HG02884 (cell line): Measurements from ENCODE around the gene NPHP4.

Source experiments
- ATAC-seq: cut with Tn5 transposase; IDR thresholded peaks from one replicate; pipeline ENCODE4 v1.9.1; 2021; ENCODE audit warnings: mild to moderate bottlenecking, moderate library complexity; ENCODE audit not compliant: unreplicated experiment

The NPHP4 gene

DNA sequence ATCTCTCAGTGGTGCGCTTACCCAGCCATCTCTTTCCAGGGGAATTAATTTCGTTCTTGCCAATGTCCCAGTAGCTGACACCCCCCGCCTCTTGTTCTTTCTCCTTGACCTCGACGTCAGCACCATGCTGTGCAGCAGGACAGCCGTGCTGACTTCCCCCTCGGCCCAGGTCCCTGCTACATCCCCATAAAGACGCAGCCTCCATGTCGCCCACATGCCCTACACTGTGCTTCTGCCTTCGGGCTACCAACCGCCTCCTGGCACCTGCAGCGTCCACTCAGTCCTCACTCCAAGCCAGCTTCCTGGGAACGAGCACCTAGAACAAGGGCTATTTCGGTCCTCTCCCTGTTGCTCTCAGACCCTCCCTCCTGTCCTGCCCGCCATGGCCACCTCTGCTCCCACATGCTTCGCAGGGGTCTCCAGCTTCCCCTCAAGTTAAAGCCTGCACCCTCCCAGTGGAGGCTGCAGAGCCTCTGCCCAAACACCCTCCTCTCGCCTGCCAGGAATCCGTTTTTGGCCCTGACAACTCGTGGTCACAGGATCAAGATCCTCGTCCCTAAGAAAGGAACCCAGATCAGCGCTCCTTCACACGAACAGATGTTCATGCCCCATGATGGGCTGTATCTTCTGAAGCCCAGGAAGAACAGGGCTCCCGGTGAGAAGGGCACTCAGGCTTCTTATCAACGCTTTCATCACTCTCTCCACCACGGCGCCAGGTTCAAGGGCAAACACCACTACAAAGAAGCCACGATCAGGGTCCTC, 109.7 kb downstream of the NPHP4 start:
- ATAC-seq, result no peak

DNA sequence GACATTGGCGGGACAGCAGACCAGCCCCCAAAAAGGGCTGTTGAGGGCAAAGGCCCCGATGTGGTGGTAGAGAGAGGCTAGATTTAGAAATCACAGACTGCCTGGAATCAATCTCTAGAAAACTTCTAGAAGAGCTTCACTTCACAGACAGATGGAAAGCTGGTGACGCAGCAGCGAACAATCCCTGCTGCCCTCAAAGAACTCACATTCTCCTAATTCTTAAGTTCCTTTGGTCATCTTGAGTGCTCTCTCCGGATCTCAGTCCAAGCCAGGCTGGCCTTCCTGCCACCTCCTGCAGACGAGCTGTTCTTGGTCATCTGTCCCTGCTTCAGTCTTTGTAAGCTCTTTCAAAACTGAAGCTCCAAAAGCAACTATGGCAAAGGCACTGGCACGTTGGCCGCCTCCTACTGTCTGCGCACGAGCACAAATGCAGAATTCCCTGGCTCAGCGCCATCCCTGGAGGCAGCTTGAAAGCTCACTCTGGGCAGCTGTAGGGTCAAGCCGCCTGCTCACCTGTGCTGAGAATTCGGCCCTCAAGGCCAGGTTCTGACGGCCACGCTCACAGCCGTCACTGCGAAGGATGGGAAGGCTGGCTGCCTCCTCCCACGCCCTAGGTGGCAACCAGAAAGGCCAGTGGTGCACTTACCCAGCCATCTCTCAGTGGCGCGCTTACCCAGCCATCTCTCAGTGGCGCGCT, 110.6 kb downstream of the NPHP4 start:
- ATAC-seq, result no peak

DNA sequence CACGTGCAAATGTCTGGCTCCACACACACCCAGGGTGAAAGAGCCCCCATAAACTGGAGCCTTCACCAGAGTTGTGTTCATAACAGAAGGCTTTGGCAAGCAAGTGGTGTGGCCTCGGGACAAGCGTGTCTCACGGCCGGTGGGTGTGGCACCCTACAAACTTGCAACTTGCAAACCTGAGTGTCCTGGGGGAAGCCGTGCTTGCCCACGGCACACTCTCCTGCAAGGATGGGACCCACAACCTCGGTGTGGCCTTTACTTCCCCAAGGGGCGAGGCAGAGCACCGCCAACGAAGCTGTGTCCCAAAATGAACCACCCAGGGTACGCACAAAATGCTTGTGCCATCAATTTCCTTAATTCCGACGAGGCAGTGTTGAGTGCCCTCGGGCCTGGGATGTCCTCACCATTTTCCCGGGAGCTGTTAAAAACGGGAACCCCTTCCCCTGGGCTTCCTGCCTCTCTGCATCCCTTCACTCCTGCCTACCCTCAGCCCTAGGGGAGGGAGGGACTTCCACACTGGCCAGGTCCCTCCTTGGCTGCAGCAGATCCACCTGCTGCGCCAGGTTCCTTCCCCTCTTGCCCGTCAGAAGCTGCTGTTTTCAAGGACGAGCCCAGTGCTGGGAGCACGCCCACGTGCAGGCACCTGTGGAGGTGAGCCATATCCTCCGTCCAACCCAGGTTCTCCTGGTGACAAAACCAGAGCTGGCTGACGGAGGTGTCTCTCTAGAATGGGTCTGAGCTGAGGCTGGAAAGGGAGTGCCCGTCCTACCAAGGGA, 111.4 kb downstream of the NPHP4 start:
- no peak for ATAC-seq

DNA sequence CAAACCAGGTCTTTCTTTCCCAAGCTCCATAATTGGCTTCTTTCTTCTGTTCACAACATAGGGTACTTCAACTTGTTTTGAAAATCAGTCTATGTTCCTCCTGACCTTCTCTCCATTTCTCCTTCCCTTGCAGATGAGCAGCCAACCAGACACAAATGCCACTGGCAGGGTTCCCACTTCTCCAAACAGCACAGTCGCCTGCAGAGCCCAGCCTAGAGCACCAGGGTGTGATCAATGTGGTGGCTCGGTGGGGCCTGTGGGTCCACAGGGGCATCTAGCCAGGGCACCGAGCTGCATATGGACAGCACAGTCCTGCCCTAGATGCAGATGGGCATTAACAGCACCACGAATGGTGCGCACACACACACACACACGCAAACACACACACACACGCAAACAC, 112.8 kb downstream of the NPHP4 start:
- ATAC-seq, result no peak

DNA sequence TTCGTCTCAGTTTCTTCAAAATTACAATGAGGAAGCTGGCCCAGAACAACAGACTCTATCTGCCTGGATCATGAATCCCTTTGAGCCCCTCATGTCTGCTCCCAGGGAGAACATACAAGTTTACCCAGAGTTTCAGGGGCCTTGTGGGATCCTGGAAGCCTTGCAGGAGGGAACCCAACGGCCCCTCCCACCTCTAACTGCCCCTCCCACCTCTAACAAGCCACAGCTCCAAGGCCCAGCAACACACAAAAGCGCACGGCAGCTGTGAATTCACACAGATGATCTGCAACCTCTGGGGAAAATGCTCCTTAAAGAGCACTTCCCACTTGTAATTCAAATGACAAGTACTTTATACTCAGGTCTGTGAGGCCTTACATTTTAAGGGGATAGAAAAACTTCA, 113.3 kb downstream of the NPHP4 start:
- no peak for ATAC-seq

DNA sequence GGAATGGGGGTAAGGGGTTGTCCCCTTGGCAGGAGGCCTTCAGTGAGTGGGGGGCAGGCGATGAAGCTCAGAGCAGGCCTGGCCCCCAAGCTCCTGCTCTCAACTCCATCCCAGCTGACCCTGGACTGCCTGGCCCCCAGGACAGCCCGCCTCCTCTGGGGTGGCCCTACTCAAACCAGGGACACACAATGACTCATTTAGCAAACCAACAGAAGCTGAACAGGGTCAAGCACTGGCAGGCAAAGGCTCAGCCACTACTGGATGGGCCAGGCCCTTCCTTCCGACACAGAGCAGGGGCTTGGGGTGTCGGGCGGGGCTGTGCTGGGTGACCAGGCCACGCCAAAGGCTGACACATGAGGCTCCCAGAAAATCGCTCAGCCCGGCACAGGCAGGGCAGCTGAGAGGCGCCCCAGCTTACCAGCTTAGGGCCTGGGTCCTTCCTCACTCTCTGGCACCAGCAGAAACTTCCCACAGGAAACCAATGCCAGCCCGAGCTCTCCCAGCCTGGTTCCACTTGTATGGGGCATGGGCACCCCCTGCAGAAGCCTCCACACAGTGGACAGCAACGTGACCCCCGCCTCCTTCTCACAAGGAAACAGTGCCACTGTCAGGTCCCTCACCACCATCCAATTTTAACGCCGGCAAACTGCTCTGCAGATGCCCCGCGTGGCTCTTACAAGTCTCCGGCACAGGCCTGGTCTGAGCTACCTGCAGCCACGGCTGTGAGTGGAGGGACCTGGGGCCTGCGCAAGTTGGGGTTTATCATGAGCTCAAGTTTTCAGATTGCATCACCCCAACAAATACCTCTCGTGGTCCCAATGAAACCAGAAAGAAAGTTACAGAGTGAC, 114.3 kb downstream of the NPHP4 start:
- no peak for ATAC-seq

DNA sequence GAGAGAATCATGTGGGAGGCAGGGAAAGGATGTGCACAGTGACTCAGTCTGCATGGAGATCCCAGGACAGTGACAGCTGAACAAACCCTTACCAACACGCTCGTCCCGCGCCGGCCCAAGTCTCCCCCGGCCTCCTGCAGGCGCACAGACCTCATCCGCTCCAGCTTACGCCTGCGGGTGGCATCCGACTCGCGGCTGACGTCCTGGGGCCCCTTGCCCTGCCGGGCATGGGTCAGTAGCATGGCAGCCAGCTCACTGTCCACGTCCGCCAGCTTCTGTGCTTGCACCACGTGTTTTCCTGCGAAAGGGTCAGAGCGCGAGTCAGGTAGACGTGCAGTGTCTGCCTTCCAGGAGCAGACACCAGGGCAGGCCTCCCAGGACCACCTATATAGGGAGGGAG, 115.2 kb downstream of the NPHP4 start:
- ATAC-seq, result no peak

DNA sequence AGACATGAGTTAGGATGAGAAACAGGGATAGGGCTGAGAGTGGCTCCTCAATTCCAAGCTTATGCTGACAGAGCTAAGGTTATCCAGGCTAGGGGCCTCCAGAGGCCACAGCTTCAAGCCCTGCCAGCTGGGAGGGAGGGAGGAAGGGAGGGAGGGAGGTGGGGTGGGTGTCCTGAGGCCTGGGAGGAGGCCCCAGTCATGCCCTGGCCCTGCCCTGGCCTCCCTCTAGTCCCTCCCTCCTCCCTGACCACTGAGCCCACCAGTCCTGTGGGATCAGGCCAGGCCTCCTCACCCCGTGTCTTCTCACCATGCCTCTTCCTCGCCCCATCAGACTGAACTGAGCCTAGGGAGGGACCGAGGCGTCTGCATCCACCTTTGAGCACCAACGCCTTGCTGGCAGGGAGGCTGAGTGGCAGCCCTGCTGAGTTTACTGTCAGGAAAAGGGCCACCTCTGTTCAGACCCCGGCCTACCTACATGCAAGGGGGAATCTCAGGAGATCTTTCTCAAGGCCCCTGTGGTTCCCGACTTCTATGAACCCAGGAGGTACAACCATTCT, 116.1 kb downstream of the NPHP4 start:
- ATAC-seq, result no peak

DNA sequence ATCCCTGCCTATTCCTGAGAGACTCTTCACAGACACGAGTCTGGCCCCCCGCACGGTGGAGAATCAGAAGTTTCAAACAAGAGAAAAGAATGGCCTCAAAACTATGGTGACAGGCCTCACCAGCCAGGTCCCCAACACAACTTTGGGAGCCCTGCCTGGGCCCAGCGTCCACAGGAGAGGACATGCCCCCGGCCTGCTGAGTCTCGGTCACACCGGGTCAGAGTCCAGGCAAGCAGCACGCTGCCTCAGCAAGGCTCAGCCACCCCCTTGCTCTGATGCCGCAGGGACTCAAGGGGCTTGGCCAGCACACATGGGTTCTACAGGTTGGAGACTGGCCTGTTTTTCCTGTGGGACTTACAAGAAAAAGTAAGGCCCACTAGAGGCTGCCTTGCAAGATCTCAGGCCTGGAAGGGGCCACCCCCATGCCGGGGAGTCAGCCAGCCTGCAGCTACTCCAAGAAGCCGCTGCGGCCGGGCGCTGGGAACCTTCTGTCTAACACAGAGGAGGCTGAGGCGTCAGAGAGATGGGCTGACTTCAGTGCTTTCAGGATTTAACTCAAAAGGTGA, 116.8 kb downstream of the NPHP4 start:
- ATAC-seq, result no peak

DNA sequence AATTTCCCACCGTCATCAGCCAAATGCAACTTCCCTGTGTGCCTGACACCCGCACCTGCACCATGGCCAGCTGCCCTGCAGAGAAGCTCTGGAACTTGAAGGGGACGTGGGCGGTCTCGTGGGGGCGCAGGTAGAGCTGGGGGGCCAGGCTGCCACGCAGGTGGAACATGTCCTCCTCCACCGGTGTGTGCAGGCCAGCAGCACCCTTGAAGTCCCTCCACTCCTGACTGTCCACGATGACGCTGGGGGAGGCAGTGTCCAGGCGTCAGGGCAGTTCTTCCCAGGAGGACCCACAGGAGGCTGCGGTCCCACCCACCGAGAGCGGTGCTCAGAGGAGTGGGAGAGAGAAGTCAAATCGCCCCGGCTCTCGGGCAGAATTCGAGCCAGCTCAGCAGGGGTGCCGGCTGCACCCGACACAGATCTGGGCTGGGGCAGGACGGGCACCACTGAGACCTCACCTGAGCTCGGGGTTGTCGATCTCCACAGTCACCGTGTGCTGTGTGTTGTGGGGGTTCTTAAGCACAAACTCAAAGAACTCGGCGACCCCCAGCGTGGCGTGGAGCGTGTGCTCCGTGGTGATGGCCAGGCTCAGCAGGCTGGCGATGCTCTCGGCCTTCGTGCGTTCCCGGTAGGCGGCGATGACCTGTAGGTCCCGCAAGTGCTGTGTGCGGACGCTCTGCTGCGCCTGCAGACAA, 117.7 kb downstream of the NPHP4 start:
- ATAC-seq, result no peak

DNA sequence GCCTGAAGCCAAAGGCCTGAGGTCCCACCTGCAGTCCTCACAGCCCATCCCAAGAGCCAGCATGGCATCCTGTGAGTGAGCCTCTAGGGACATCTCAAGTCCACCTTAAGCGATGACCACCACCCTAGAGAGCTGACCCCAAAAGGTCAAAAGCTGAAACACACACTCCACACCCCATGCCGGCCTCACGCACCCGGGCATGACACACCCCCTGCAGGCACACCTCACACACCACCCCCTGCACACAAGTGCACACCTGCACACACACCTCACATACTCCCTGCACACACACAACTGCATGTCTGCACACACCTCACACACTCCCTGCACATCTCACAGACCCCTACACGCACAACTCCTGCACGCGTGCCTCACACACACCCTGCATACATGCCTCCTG, 118.7 kb downstream of the NPHP4 start:
- ATAC-seq, result no peak

DNA sequence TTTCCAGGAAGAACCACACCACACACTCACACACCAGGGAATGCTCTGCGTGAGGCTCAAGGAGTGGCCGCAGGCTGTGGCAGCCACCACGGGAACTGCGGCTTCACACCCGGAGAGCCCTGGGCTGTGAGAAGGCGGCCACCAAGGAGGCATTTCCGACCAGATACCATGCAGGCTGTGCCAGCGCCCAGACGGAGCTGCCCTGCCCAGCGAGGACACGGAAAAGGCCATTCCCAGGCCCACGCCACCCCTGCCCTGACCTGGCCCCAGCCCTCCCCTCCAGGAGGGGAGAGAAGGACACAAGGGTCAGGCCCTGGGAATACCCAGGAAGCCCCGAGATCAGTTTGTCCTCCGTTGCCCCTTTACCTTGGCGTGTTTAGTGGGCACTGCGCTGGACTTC, 119.3 kb downstream of the NPHP4 start:
- ATAC-seq, result no peak

DNA sequence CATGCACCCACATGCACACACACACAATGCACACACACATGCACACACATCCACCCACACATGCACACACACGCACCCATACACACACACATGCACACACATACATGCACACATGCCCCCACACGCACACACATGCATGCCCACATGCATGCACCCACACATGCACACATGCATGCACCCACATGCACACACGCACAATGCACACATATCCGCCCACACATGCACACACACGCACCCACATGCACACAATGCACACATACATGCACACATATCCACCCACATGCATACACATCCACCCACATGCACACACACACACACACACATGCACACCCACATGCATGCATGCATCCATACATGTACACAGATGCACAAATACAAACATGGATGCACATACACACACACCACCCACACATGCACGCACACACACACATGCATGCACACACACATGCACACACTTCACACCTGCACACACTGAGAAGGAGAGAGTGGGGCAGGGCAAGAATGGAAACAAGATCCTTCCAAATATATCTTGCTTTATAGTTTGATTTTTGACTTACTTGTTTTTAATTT, 123.2 kb downstream of the NPHP4 start:
- no peak for ATAC-seq

DNA sequence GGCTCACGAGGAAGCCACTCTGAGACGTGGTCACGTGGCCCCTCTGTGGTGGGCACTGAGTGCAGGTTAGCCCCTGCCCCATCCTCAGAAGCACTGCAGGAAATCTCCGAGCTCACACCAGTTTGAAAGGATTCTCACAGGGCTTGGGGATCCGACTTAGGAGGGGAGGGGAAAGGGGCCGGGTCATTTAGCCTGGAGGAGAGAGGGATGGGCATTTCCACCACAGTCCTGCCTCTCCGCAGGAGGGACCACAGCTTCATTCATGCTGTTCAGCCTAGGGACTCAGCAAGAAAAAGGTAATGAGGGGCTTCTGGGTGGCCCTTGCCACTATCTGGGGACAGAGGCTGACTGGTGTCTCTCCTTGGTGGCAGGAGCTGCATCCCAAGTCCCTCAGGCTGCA, 126.5 kb downstream of the NPHP4 start:
- ATAC-seq, result no peak

DNA sequence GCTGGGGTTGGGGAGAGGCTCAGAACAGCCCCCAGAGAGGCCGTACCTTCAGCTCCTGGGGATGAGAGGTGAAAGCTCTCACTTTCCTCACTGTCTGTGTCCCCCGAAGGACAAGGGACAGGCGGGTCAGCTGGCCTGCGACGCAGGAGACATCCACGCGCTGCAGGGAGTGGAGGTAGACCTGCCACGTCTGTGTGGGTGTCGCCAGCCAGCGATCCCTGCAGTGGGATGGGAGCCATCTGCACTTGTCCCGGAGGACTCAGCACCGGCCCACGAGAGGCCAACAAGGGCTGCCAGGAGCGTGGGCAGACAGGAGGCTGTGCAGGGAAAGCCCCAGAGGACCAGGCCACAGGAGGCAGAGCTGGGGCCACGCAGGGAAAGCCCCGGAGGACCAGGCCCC, 127.2 kb downstream of the NPHP4 start:
- ATAC-seq, result no peak

DNA sequence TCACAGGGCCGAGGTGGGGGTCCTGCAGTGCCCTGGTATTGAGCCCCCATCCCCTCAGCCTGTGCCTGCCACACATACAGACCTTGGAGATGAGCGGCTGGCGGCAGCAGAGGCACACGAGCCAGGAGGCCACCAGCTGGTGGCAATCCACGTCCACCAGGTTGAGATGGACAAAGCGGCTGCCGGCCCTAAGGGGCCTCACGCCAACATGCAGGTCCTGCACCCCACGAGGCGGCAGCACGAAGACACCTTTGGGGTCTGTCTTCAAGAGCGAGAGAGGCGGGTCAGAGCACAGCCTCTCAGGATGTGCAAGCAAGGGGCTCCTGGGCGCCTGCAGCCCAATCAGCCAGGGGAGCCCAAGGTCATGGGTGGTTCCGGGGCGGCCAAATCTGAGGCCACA, 128.0 kb downstream of the NPHP4 start:
- ATAC-seq, result no peak

DNA sequence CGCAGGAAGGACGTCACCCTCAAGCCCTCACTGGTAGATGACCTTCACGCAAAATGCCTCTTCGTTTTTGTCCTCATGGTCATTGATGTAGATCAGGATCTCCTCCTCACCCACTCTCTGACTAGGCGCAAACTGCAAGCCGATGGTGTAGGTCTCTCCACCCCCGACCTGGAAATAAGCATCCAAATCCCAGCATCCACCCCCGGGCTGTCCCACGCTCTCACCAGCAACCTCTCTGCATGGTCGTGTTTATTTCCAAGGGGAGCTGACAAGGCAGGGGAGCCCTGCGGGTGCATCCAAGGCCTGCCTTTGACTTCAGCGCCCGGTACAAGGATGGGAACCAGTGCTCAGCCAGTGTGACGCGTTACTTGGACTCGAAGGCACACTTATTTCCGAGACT, 129.0 kb downstream of the NPHP4 start:
- ATAC-seq, result no peak

DNA sequence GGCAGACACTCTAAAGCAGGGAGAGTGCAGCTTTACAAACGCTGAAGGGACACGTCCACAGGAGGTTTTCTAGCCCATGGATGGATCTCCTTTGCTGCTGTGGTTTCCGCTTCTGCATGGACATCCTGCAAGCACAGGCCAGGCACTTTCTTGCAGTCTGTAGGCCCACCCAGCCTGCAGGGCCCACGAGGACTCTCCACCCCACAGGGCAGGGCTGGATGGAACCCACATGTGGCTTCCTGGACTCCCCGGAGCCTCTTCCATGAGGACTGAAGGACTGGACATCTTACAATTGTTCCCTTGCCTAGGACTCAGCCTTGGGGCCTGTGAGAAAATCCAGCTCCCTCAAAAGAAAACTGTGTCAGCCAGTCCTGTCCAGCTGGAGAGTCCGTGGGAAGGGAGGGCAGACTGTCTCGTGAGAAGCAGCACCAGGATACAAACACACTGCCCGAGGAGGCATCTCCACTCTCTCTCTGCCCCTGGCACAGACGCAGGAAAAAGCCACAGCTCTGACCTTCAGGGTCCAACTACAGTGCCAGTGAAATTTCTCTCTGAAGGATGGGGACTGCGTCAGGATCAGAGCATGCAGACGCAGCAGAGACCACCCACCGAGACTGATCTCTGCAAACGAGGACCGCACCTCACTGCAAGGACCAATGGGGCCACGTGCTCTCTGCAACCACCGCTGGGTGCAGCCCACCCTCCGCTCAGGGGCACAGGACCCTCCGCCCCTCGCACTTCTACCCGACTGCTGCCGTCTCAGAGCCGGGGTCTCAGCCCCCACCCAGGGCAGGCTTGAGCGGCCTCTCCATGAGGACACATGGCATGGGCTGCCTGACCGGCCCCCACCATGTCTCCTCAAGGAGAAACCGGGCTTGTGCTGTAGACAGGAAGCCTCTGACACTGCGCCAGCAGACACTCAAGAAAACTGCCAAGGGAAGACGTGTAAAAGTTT, 130.1 kb downstream of the NPHP4 start:
- no peak for ATAC-seq
